Cardiac septum (tissue), 1 donor: ENCODE measurements around the gene HAUS7. TPM values are rescaled to one million over a fixed set of nuclear protein-coding genes. Genes with fewer than 3 reads are reported as not detected.

ENCODE experiments used
- DNase-seq: peaks from one replicate; pipeline ENCODE4 v3.0.0-alpha.2; 2020; ENCODE audit warnings: low spot score
- intact Hi-C: fragments of 100-400 bp; cut with DNase I; formaldehyde crosslinking; loops from one replicate; pipeline ENCODE4 v1.14.0; 2022
- total RNA-seq: library from RNA; stranded (reverse); fragmentation: NEBNext Ultra II Directional; extraction: Animal tissue kit (Norgen Biotek cat#: 25700); gene quantifications from one replicate; pipeline ENCODE4 v1.2.1, GENCODE V29; 2021
- donor health status: DM: no; HTN: no; CAD: no.

HAUS7 gene
- total RNA-seq, 1 donor from 2014 or later, result 13.4 TPM

GRCh38 chrX:153420851-153421599, 49.4 kb downstream of the HAUS7 start:
- intact Hi-C loops, result no loop called here

GRCh38 chrX:153417637-153418036, 52.7 kb downstream of the HAUS7 start:
- intact Hi-C loops, result no loop called here
- DNase-seq, result no peak

More at GRCh38 chrX:153420851-153421599, 49.4 kb downstream of the HAUS7 start:
- DNase-seq, result peak; percentile 53

DNA sequence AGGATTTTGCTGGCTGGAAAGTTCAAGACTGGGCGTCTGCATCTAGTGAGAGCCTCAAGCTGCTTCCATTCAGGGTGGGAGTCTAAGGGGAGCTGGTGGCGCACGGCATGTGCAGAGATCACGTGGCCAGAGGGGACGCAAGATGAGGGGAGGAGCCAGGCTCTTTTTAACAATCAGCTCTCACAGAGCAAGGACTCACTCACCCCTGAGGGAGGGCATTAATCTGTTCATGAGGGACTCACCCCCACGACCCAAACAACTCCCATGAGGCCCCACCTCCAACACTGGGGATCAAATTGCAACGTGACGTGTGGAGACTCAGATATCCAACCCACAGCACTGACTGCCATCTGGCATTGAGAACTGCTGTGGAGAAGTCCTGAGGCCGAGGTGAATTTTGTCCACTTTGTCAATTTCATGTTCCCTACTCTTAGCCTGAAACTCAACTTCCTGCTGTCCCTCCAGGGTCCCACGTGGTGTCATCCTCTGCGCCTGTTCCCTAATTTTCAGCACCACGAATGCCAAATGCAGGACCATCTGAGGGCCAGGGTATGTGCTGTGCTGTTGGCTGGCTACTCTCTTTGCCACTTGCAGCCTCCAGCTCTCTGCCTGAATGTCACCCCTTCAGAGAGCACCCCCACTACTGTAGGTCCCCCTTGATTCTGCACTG, 53.5 kb downstream of the HAUS7 start:
- intact Hi-C loops, result no loop called here
- peak; percentile 38 for DNase-seq

DNA sequence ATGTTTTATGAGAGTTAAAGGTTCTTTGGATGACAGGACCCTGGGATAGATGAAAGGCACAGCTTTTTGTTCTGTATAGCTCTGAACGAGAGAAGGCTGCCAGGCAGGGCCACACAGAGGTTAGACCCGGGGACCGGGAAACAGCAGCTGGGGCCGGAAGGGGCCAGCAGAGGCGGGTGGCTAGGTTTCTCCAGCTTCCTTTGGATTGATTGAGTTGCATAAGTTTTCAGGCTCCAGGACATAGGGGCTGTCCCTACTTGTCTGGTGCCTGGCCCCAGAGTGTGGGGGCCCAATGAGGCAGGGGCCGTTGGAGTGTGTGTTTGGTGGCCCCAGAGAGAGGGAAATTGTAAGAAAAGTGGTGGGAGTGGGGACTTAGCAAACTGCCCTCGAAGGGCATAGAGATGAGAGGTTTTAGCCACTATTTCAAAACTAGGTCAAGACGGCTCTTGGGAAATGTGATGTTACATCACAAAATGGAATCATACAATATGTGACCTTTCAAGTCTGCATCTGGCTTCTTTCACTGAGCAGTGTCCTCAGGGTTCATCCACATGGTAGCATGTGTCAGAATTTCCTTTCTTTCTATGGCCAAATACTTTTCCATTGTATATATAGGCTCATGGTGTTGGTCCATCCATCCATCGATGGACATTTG, 55.4 kb downstream of the HAUS7 start:
- intact Hi-C loops, result no loop called here
- peak; percentile 38 for DNase-seq

DNA sequence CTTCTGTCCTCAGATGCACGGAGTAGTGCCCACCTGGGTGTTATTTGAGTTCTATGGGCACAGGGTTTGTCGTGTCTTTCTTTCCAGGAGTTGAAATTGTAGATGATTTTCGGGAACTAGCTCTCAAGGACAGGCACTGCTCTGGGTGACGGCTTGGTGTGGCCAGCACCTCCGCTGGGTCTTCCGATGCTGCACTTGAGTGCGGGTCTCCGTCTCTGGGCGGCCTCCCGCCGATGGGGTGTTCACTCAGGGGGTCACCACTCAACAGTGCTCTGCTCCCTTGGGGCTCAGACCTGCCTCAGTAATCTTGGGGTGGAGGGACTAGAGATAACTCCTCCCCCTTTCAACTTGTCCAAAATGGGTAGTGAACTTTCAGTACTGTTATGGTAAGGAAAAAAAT, 56.6 kb downstream of the HAUS7 start:
- DNase-seq, result peak; percentile 35
- intact Hi-C loops, result no loop called here

DNA sequence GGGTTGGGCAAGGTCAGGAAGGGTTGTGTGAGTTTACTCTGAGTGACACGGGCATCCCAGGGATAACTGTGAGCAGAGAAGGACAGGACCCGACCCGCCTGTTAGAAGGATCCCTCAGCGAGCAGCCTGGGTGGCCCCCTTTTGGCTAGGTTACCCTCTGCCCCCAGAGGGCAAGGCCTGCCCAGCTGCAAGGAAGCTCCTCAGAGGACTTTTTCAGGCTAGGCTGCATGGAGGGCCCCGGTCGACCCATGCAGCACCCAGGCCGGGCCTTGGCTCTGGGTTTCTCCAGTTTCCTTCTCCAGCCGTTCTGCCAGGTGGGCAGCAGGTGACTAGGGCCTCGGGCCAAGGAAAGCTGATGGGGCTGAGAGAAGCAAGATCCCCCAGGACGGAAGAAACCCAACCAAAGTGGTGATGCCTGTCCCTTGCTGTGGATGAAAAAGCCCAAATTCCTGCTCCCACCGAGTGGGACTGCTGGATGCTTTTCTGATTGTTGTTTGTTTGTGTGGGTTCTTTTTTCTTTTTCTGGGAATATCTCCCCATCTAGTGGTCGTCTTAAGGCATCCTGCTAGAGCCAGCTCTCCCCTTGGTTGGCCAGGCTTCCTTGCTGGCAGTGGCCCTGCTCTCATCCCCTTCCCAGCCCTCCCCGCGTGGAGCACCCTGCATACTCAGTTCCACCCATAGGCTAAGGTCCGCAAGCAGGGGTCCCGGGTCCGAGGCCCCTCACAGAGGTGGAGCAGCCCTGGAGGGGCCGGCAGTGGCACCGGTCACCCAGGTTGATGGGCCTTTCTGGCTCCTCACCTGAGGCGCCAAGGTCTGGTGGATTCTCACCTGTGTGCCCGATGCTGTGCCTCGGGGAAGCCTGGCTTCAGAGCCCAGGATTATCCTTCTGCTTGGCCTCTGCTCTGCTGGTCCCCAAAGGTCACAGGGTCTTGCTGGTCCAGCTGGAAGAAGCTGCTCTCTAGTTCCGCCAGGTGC, 57.3 kb downstream of the HAUS7 start:
- DNase-seq, result peak; percentile 60
- intact Hi-C loops, result no loop called here

- DNase-seq, result peak; percentile 51
- intact Hi-C loops, result no loop called here
Observed at GRCh38 chrX:153411988-153412574, 58.3 kb downstream of the HAUS7 start.

DNA sequence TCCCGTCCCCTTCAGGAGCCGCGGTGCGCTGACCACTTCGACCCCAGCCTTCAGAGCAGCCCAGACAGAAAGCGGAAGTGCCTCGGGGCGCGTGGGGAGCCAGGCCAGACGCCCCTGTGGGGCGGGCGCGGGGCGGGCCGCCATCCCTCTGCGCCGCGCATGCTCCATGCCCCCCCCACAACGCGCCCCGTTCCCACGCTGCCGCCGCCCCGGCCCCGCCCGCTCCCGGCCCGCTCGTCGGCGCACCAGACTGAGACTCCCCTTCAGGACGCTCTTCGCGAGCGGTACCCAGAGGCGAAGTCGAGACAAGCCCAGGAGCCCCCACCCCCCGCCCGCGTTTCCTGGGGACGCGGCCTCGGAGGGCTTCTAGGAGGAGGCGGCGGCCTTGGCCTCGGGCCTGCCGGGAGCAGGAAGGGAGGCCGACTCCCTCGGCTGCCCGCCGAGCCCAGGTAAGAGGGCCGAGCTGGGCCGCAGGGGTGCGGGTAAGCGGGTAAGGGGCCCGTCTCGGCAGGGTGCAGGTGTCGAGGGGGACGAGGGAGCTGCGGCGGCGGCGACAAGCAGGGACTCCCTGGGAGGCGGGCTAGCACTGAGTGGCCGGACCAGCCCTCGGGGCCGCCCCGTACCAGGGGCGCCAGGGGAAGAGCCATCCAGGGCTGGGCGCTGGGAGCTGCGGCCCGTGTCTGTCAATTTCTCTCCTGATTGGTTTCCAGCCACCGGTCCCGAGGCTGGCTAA, 59.0 kb downstream of the HAUS7 start, which contains the start of gene ZFP92:
Gene ZFP92, plus strand, starts transcription at position 218 of the 733 bp plus-strand sequence. CDS start 6,851 bp downstream, outside the sequence.
- intact Hi-C loops, result no loop called here

DNA sequence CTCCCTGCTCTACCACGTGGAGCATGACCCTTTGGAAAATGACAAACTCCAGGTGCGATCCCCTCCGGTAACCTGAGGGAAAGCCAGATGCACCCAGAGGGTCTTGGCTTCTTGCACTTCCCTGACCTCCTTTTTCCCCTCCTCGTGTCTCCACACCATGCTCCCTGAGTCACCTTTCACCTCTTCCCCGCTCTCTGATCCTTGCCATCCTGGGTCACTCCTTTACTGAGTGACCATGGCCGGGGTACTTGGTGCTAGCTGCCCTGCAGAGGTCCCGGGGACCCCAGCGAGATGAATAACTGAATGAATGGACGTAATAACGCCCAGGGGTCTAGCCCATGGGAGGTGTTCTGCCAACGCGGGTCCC, 59.5 kb downstream of the HAUS7 start:
- peak; percentile 36 for DNase-seq
- intact Hi-C loops, result no loop called here

More for the DNA sequence above, 59.0 kb downstream of the HAUS7 start, which contains the start of gene ZFP92:
- DNase-seq, result peak; percentile 78

- DNase-seq, result peak; percentile 54
- intact Hi-C loops, result no loop called here
Observed at GRCh38 chrX:153410373-153410772, 60.0 kb downstream of the HAUS7 start.

GRCh38 chrX:153409414-153410101, 60.8 kb downstream of the HAUS7 start:
- DNase-seq, result peak; percentile 70
- intact Hi-C loops, result no loop called here

DNA sequence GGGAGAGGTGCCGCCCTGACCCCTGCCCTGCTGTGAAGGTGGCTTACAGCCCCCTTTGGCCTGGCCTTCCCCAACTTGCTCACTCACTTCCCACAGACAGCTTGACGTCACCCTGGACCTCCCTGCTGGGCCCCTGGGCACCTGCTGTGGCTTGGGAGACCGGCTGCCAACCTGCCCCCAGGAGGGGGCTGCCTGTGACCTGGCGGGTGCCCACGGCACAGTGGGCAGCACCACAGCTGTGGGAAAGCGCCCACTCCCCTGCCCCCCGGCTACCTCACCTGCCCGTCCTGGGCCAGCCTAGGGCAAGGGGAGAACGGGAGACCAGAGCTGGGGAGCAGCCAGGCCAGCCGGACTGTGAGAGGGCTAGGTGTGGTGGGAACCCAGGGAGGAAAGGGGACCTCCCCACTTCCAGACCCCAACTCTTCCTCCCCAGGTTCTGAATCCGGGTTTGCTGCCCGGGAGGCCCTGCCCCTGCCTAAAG, 61.5 kb downstream of the HAUS7 start:
- peak; percentile 64 for DNase-seq
- intact Hi-C loops, result no loop called here

- peak; percentile 51 for DNase-seq
- intact Hi-C loops, result no loop called here
Observed at GRCh38 chrX:153408221-153408721, 62.1 kb downstream of the HAUS7 start.

GRCh38 chrX:153407736-153408135, 62.6 kb downstream of the HAUS7 start:
- intact Hi-C loops, result no loop called here
- peak; percentile 39 for DNase-seq

DNA sequence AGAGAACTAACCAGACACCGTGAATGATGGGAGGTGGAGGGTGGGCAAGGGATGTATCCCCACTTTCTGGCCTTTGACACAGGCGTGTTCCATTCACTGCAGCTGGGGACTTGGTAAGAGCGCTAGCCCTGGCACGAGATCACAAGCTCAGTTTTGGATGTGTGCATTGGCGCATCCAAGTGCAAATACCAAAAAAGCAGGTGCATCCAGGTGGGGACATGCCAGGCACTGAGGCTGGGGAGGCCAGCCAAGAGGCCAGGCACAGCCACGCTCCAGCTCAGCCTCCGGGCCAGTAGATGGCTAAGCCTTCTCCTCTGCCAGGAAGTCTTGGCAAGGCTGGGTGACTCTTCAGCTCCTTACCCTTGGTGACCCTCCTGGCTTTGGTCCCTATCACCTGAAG, 63.5 kb downstream of the HAUS7 start:
- DNase-seq, result peak; percentile 44
- intact Hi-C loops, result no loop called here

DNA sequence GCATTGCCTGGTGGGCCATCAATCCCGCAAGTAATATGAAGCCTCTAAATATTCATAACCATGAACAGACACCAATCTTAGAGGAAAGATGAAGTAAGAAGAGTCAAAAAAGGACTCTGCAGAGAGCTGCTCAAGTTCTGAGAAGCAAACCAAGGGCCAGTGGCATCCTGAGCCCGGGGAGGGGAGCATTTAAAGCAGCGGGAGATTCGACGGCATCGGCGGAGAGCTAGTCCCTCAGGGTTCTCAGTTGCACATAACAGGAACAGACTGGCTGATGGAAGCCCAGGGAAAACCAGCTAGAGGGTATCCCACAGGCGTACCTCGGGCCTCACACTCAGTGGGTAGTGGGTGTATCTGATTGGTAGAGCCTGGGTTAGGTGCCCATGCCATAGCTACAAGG, 64.4 kb downstream of the HAUS7 start:
- DNase-seq, result peak; percentile 66
- intact Hi-C loops, result no loop called here

GRCh38 chrX:153405426-153405825, 65.0 kb downstream of the HAUS7 start:
- DNase-seq, result peak; percentile 49
- intact Hi-C loops, result no loop called here
